Measurements from ENCODE around the gene WASF3. TPM values are rescaled to one million over a fixed set of nuclear protein-coding genes. Genes with fewer than 3 reads are reported as not detected.

Gene WASF3
- total and polyA plus RNA-seq, 3 experiments from 2014 or later, result 0.20 to 0.24 TPM; not detected in 1

GRCh38 chr13:26599403-26599802 is 41.9 kb downstream of the WASF3 start:
- Mint-ChIP-seq H3K4me3 (no peak overlapping the region), H3K4me1 (no peaks in the 10 kb centered on the region), H3K27ac (no peak overlapping the region), H3K9me3 (peaks cover 2 to 15% (median 9%) of the 10 kb centered on the region in 5 donors), H3K27me3 (peaks cover 5 to 40% of the 10 kb centered on the region in 2 donors), H3K36me3 (peaks cover 0 to 3% (median 1%) of the 10 kb centered on the region in 3 donors)
- ChIA-PET CTCF (no interaction called here), POLR2A (no interaction called here)
- Histone ChIP-seq H3K27me3 (ENCODE audit: insufficient read depth, low read length, poor library complexity, severe bottlenecking) (no peaks in the 10 kb centered on the region), H3K4me3 (ENCODE audit: low read length) (no peak overlapping the region), H3K27ac (ENCODE audit: low read depth, low read length) (no peak overlapping the region), H3K4me1 (ENCODE audit: insufficient read depth, low read length) (no peaks in the 10 kb centered on the region), H3K9me3 (ENCODE audit: low read length) (no peaks in the 10 kb centered on the region), H3K36me3 (ENCODE audit: insufficient read depth, low read length) (no peaks in the 10 kb centered on the region)
- no peak for DNase-seq

GRCh38 chr13:26599860-26600259 is 42.4 kb downstream of the WASF3 start:
- CTCF ChIA-PET, result no interaction called here
- no peak overlapping the region for H3K4me3 ChIP-seq (ENCODE audit: low read length)
- H3K27me3 Mint-ChIP-seq, result peaks cover 5 to 37% of the 10 kb centered on the region in 2 donors
- POLR2A ChIA-PET, result no interaction called here
- H3K4me3 Mint-ChIP-seq, result no peak overlapping the region
- H3K9me3 ChIP-seq (ENCODE audit: low read length), result no peaks in the 10 kb centered on the region
- H3K9me3 Mint-ChIP-seq, result peaks cover 2 to 15% (median 9%) of the 10 kb centered on the region in 5 donors
- H3K36me3 ChIP-seq (ENCODE audit: insufficient read depth, low read length), result no peaks in the 10 kb centered on the region
- H3K36me3 Mint-ChIP-seq, result peaks cover 0 to 3% (median 1%) of the 10 kb centered on the region in 3 donors
- no peak overlapping the region for H3K27ac ChIP-seq (ENCODE audit: low read depth, low read length)
- no peaks in the 10 kb centered on the region for H3K4me1 Mint-ChIP-seq
- DNase-seq, result no peak
- H3K4me1 ChIP-seq (ENCODE audit: insufficient read depth, low read length), result no peaks in the 10 kb centered on the region
- no peaks in the 10 kb centered on the region for H3K27me3 ChIP-seq (ENCODE audit: insufficient read depth, low read length, poor library complexity, severe bottlenecking)
- no peak overlapping the region for H3K27ac Mint-ChIP-seq

GRCh38 chr13:26600343-26600742 is 42.9 kb downstream of the WASF3 start:
- Histone ChIP-seq H3K9me3 (ENCODE audit: low read length) (no peaks in the 10 kb centered on the region), H3K4me1 (ENCODE audit: insufficient read depth, low read length) (no peaks in the 10 kb centered on the region), H3K27ac (ENCODE audit: low read depth, low read length) (no peak overlapping the region), H3K4me3 (ENCODE audit: low read length) (no peak overlapping the region), H3K27me3 (ENCODE audit: insufficient read depth, low read length, poor library complexity, severe bottlenecking) (no peaks in the 10 kb centered on the region), H3K36me3 (ENCODE audit: insufficient read depth, low read length) (no peaks in the 10 kb centered on the region)
- ChIA-PET POLR2A (no interaction called here), CTCF (no interaction called here)
- peaks cover 2 to 15% (median 9%) of the 10 kb centered on the region in 5 donors for H3K9me3 Mint-ChIP-seq
- DNase-seq, result no peak
- H3K4me3 Mint-ChIP-seq, result no peak overlapping the region
- peaks cover 5 to 37% of the 10 kb centered on the region in 2 donors for H3K27me3 Mint-ChIP-seq
- peaks cover 0 to 3% (median 1%) of the 10 kb centered on the region in 3 donors for H3K36me3 Mint-ChIP-seq
- no peaks in the 10 kb centered on the region for H3K4me1 Mint-ChIP-seq
- H3K27ac Mint-ChIP-seq, result no peak overlapping the region

GRCh38 chr13:26601669-26602068 is 44.2 kb downstream of the WASF3 start:
- H3K36me3 ChIP-seq (ENCODE audit: insufficient read depth, low read length), result no peaks in the 10 kb centered on the region
- POLR2A ChIA-PET, result no interaction called here
- H3K27me3 ChIP-seq (ENCODE audit: insufficient read depth, low read length, poor library complexity, severe bottlenecking), result no peaks in the 10 kb centered on the region
- no peak for DNase-seq
- peaks cover 0 to 3% (median under 1%) of the 10 kb centered on the region in 3 donors for H3K36me3 Mint-ChIP-seq
- peaks cover 2 to 11% (median 6%) of the 10 kb centered on the region in 5 donors for H3K9me3 Mint-ChIP-seq
- no peaks in the 10 kb centered on the region for H3K4me1 Mint-ChIP-seq
- peaks cover 6 to 33% of the 10 kb centered on the region in 2 donors for H3K27me3 Mint-ChIP-seq
- H3K9me3 ChIP-seq (ENCODE audit: low read length), result no peaks in the 10 kb centered on the region
- CTCF ChIA-PET, result no interaction called here
- H3K4me3 ChIP-seq (ENCODE audit: low read length), result no peak overlapping the region
- no peak overlapping the region for H3K27ac Mint-ChIP-seq
- H3K4me1 ChIP-seq (ENCODE audit: insufficient read depth, low read length), result no peaks in the 10 kb centered on the region
- no peak overlapping the region for H3K4me3 Mint-ChIP-seq
- H3K27ac ChIP-seq (ENCODE audit: low read depth, low read length), result no peak overlapping the region

GRCh38 chr13:26602783-26603182 is 45.3 kb downstream of the WASF3 start:
- no peak overlapping the region for H3K27ac Mint-ChIP-seq
- no peaks in the 10 kb centered on the region for H3K36me3 ChIP-seq (ENCODE audit: insufficient read depth, low read length)
- H3K4me3 ChIP-seq (ENCODE audit: low read length), result no peak overlapping the region
- ChIA-PET CTCF (no interaction called here), POLR2A (no interaction called here)
- peaks cover 0 to 3% (median 0%) of the 10 kb centered on the region in 3 donors for H3K36me3 Mint-ChIP-seq
- H3K27ac ChIP-seq (ENCODE audit: low read depth, low read length), result no peak overlapping the region
- H3K4me1 Mint-ChIP-seq, result no peaks in the 10 kb centered on the region
- no peak overlapping the region for H3K4me3 Mint-ChIP-seq
- H3K27me3 Mint-ChIP-seq, result peaks cover 6 to 33% of the 10 kb centered on the region in 2 donors
- no peaks in the 10 kb centered on the region for H3K4me1 ChIP-seq (ENCODE audit: insufficient read depth, low read length)
- DNase-seq, result no peak
- H3K9me3 ChIP-seq (ENCODE audit: low read length), result no peaks in the 10 kb centered on the region
- H3K27me3 ChIP-seq (ENCODE audit: insufficient read depth, low read length, poor library complexity, severe bottlenecking), result no peaks in the 10 kb centered on the region
- H3K9me3 Mint-ChIP-seq, result peaks cover 2 to 9% (median 3%) of the 10 kb centered on the region in 5 donors

GRCh38 chr13:26604784-26605545 is 47.5 kb downstream of the WASF3 start:
- H3K4me1 ChIP-seq (ENCODE audit: insufficient read depth, low read length), result no peaks in the 10 kb centered on the region
- H3K27ac Mint-ChIP-seq, result no peak overlapping the region
- POLR2A ChIA-PET, result no interaction called here
- no peak overlapping the region for H3K27ac ChIP-seq (ENCODE audit: low read depth, low read length)
- H3K4me1 Mint-ChIP-seq, result no peaks in the 10 kb centered on the region
- no peak overlapping the region for H3K4me3 ChIP-seq (ENCODE audit: low read length)
- H3K27me3 ChIP-seq (ENCODE audit: insufficient read depth, low read length, poor library complexity, severe bottlenecking), result no peaks in the 10 kb centered on the region
- CTCF ChIA-PET, result interaction anchor here (1.3 kb wide), 1 partner anchor 9 kb away, joined by 4 read pairs; no protein-coding TSS in a partner anchor
- peaks cover 0 to 3% (median 0%) of the 10 kb centered on the region in 5 donors for H3K9me3 Mint-ChIP-seq
- H3K4me3 Mint-ChIP-seq, result no peak overlapping the region
- no peaks in the 10 kb centered on the region for H3K36me3 Mint-ChIP-seq
- DNase-seq, result no peak
- H3K27me3 Mint-ChIP-seq, result peaks cover 6 to 30% of the 10 kb centered on the region in 2 donors
- no peaks in the 10 kb centered on the region for H3K36me3 ChIP-seq (ENCODE audit: insufficient read depth, low read length)
- no peaks in the 10 kb centered on the region for H3K9me3 ChIP-seq (ENCODE audit: low read length)

GRCh38 chr13:26605845-26606244 is 48.4 kb downstream of the WASF3 start:
- Mint-ChIP-seq H3K36me3 (no peaks in the 10 kb centered on the region), H3K9me3 (peaks cover 0 to 3% (median 0%) of the 10 kb centered on the region in 5 donors)
- DNase-seq, result no peak

GRCh38 chr13:26606631-26607030 is 49.1 kb downstream of the WASF3 start:
- DNase-seq, result no peak
- Mint-ChIP-seq H3K4me3 (no peak overlapping the region), H3K4me1 (no peaks in the 10 kb centered on the region), H3K36me3 (no peaks in the 10 kb centered on the region), H3K9me3 (no peaks in the 10 kb centered on the region), H3K27me3 (peaks cover 11 to 28% of the 10 kb centered on the region in 2 donors), H3K27ac (no peak overlapping the region)
- POLR2A ChIA-PET, result no interaction called here
- Histone ChIP-seq H3K27ac (ENCODE audit: low read depth, low read length) (no peak overlapping the region), H3K4me3 (ENCODE audit: low read length) (no peak overlapping the region), H3K36me3 (ENCODE audit: insufficient read depth, low read length) (no peaks in the 10 kb centered on the region), H3K9me3 (ENCODE audit: low read length) (no peaks in the 10 kb centered on the region), H3K27me3 (ENCODE audit: insufficient read depth, low read length, poor library complexity, severe bottlenecking) (no peaks in the 10 kb centered on the region), H3K4me1 (ENCODE audit: insufficient read depth, low read length) (no peaks in the 10 kb centered on the region)
- CTCF ChIA-PET, result no interaction called here

More at GRCh38 chr13:26605845-26606244, 48.4 kb downstream of the WASF3 start:
- Mint-ChIP-seq H3K4me1 (no peaks in the 10 kb centered on the region), H3K27ac (no peak overlapping the region), H3K27me3 (peaks cover 10 to 33% of the 10 kb centered on the region in 2 donors), H3K4me3 (no peak overlapping the region)
- ChIA-PET POLR2A (no interaction called here), CTCF (interaction anchor here (0.7 to 1.3 kb wide), 2 partner anchors 10 to 15 kb away, joined by 3 to 4 read pairs; no protein-coding TSS in a partner anchor)
- Histone ChIP-seq H3K36me3 (ENCODE audit: insufficient read depth, low read length) (no peaks in the 10 kb centered on the region), H3K4me3 (ENCODE audit: low read length) (no peak overlapping the region), H3K27ac (ENCODE audit: low read depth, low read length) (no peak overlapping the region), H3K9me3 (ENCODE audit: low read length) (no peaks in the 10 kb centered on the region), H3K4me1 (ENCODE audit: insufficient read depth, low read length) (no peaks in the 10 kb centered on the region), H3K27me3 (ENCODE audit: insufficient read depth, low read length, poor library complexity, severe bottlenecking) (no peaks in the 10 kb centered on the region)
